Right kidney (tissue), 1 donor: ENCODE results near the gene GPX4.

Experiments
- DNase-seq: peaks from one replicate; pipeline ENCODE4 v3.0.0-alpha.2; 2016

The GPX4 gene

GRCh38 chr19:1149259-1150045, 45.7 kb downstream of the GPX4 start:
- no peak for DNase-seq

GRCh38 chr19:1150333-1151036, 46.7 kb downstream of the GPX4 start:
- no peak for DNase-seq

DNA sequence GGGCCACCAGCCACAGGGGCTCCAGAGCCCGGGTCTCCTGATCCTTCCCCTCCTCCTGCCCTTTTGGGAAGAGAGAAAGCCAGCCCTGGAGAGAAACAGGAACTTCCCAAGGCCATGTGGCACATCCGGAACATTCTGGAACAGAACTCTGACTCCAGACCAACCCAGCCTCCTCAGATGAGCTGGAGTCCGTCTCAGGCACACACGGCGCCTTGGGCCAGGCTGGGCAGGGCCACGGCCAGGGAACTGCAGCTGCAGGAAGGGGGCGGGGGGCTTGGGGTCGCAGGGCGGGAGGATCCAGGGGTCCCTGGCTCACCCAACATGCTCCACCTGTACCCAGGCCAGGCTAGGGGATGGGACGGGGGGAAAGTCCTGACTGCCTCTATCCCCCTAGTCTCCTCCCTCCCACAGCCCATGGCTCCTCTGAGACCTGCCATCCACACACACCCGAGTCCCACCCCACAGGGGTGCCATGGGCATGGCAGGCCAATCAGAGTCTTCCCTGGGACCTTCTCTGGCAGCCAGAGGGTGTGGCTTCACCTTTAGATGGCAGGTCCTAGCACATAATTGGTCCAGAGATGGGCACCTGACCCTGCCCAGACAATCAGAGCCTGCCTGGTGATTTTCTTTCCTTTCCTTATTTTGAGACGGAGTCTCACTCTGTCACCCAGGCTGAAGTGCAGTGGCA, 47.4 kb downstream of the GPX4 start:
- no peak for DNase-seq

DNA sequence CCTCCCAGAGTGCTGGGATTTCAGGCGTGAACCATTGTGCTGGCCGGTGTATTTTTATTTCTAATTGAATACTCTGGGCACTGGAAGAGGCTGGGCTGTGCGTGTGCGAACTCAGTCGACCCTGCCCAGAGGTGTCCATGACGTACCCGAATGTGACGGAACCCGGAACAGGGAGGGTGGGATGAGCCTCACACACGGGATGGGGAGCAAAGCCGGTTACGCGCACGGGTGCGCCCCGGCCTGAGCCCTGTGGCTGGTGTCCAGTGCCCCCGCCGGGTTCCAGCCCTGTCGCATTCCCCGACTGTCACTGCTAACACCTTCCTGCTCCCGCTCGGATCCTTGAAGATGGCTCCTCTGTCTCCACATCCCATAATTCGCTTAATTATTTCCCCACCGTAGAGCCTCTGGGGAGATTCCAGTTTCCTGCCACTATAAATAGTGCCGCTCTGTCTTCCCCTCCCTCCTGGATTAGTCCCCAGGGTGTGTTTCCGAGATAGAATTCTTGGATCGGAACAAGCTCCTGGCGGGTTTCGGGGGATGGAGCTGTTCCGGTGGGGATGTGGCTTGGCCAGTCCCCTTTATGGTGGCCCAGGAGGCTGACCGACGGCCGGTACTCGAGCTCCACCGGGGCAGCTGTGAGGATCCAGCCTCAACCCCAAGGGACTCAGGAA, 48.3 kb downstream of the GPX4 start:
- DNase-seq = no peak

DNA sequence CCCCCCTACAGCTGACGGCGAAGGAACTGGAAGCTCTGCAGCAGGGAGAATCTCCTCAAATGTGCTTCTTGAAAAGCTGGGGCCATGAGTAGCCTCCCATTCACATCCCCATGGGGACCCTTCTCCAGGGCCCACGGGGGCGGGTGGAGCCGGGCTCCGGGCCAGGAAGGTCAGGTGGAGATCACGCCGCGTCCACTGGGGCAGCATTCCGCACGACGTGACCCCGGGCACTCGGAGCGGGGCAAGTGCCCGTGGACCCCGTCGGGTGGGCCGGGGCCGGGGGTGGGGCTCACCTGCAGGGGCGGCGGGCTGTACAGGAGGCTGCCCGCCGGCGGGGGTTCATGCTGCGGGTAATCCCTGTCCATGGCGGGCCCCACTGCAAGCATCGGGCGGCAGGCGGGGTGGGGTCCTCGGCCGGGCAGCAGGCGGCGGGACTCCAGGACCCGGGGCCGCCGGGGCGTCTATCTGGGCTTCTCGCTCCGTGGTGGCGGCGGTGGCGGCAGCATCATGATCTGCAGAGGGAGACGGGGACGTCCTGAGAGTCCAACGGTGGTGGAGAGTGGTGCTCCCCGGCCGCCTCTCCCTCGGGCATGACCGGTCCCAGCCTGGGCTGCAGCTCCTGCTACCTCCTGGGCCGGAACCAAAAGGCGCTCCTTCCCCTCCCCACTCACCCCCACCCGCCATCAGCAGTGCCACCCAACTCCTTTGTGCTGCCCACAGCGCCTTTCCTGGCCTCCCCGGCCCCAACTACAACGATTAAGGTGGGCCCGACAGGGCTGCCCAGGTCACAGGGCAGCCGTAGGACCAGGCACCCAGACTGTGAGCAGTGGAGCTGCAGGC, 50.3 kb downstream of the GPX4 start:
- no peak for DNase-seq

- DNase-seq = peak; percentile 63
These were observed 51.0 kb downstream of the GPX4 start for GRCh38 chr19:1154731-1155351.

DNA sequence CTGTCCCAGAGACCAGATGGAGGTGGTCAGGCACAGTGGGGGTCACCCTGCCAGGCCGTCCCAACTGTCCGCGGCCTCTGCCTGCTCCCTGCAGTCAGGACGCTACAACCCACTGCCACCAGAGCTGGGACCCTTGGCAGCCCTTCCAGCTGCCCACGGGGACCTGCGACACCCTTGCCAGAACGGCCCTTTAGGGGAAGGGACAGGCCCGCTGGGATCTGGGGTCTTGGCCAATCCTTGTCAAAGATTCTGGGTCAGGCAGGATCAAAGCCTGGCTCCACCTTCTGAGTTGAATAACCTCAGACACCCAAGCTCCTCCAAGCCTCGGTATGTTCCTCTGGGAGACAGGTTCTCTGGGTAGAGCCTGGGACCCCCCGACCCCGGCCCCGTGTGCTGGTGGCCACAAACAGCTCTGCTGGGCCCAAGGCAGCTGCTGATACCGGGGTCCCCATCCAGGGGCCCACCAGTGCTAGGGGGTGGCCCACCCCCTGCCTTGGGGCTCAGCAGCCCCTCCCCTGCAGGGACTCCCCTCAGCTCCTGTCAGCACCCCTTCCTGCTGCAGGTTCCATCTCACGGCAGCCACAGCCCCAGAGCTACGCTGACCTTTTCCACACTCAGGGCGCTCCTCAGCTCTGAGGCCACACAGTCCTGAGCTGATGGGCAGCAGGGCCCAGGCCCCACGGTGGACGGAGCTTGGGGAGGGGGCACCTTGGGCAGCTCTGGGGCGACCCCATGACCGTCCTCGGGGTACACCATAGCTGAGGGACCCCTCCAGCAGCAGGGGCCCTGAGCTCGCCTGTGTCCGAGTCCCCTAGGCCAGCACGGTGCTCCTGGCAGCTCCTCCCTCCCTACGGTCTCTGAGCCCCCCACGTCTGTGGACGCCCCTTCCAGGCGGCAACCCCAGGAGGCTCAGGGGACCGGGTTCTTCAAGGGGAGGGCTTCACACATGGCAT, 51.8 kb downstream of the GPX4 start:
- no peak for DNase-seq
